NCI-H748 (cell line): Measurements from ENCODE around the gene GALNT16.
"Not testable (repeated sequence)": the region's sequence is repeated elsewhere in the genome, so short reads cannot be mapped to it uniquely, and the experiment has no call there.

Experiments
- DNase-seq: peaks from one replicate; lab custom pipeline; 2025; ENCODE audit not compliant: unreplicated experiment; lab: John Stamatoyannopoulos, UW

Gene GALNT16

DNA sequence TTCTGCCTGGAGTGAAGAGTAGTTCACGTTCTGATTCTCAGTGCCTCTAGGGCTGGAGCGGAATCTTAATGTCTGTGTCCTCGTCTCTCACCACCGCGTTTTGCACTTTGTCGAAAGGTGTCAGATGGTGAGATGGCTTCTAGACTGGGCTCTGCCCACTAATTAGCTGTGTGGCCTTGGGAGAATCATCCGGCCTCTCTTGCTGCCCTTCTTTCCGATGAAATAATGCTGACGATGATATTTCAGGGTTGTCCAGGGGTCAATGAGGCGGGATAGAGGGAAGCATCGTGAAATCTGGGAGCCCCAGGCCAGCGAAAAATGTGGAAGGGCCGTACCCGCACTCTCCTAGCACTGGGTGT, 811 bp upstream of the GALNT16 start:
- DNase-seq, result no peak

DNA sequence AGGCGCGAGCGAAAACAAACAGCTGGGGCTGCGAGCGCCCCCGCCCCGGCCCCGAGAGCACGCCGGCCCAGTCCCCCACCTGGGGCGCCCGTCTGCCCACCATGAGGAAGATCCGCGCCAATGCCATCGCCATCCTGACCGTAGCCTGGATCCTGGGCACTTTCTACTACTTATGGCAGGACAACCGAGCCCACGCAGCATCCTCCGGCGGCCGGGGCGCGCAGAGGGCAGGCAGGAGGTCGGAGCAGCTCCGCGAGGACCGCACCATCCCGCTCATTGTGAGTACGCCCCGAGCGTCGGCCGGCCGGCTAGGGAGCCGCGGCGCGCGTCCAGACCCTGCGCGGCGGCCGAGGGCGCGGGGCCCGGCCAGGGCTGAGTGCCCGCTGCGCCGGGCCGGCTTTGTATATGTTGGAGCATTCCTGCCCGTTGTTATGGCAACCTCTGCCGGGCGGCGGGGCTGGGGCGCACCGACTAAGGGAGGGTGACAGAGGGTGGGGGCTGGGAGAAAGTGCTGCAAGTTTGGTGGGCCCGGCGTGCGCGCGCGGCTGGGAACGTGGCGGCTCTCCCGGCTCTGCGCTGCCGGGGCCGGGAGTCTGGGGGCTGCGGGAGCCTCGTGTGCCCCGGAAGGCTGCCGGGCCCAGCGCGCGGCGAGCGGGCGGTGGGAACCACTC, 367 bp downstream of the GALNT16 start:
- peak; percentile 69 for DNase-seq

DNA sequence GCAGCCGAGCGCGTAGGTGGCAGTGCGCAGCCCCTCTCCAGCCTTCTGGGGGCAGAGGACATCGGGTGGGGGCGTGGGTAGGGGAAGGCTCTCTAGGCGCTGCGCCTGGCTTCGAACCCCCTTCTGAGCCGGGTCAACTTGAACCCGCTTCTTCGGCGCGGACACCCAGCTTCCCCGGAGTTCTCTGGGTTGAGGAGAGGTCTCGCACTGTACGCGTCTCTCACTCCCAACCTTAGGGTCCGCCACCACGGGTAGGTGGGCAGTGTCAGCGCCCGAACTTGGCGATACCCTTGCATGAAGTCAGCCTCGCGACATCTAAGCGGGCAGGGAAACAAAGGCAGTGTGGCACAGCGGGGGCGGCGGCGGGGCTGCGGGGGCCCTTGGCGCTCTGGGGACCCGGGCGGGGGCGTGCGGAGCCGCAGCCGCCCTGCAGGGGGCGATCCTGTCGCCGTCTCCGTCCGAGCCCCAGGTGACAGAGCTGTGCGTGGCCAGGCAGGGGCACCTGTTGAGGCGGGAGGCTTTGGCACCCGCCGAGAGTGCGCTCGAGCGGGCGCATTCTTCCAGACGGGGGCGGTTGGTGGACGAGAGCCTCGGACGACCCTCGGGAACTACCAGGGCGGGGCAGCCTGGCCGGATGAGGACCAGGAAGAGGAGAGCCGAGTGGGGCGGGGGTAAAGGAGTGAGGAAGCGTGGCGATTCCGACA, 1.1 kb downstream of the GALNT16 start:
- DNase-seq, result peak; percentile 63

DNA sequence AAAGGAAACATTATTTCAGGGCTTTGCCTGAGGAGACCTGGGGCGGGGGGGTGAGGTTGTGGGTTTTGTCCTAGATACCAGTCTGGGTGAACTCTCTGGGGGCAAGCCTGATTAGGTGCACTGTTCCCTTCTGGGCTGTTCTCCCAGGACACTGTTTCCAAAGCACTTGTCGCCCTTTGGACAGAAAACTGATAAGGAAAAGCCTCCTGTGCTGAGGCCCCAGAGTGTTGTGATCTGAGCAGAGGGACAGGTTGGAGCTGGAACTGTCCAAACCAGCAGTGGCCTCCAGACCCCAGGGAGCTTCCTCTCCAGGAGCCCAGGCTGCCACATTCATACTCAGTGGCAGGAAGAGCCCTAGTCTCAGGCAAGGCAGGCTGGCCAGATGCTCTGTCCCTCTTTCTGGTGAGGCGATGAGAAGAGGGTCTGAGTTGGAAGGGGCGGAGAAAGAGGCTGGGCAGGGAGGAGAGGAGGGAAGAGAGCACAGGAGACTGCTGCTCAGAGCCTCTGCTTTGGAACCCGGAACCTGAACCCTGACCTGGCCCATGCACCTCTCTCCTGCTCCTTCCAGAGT, 1.9 kb downstream of the GALNT16 start:
- peak; percentile 14 for DNase-seq

DNA sequence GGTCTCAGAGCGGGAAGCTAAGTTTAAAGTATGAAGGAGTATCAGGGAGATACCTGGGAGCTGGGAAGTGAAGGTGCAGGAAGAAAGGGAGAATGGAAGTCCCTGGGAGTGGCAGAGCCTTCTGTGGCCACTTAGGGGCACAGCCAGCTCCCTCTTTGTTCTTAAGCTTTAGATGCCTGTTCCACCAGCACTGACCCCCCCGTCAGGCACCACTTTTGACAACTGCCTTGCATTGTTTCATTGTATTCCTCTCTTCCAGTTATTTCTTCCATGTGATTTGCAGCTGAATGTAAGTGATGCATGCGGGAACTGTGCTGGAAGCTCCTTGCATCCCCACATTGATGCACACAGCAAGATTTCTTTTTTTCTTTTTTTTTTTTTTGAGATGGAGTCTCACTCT, 2.6 kb downstream of the GALNT16 start:
- DNase-seq, result no peak

DNA sequence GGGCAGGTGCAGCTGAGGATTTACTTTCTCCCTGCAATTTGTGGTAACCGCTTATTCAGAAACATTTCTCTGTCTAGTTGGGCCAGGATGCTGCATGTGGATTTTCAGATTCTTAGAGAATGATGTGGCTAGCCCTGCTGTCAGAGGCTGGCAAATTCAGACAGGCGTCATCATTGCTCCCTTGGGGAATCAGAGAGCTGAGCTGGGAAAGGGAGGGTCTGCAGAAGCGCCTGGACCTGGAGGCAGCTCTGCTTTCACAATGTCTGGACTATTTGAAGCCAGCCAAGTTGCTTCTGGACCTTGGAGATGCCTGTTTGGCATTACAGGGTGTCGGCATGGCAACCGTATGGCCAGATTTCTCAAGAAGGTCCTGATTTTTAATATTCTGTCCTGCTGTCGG, 3.4 kb downstream of the GALNT16 start:
- DNase-seq, result no peak

DNA sequence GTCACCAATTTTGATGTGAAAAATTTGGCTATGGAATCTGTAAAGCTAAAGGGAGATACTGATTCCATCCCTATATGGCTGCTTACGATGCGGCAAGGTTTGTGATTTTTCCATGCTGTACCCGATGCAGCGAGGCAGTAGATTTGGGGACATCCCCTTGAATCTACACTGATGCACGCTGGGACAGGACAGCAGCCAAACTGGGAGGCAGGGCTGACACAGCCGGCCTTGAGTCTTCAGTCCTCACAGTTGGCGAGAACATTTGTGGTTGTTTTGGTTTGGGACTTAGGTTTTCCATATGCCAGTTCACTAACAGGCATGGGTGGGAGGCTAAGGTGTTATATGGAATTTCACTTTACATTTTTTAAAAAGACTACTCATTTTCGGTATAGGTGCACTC, 3.8 kb downstream of the GALNT16 start:
- no peak for DNase-seq

DNA sequence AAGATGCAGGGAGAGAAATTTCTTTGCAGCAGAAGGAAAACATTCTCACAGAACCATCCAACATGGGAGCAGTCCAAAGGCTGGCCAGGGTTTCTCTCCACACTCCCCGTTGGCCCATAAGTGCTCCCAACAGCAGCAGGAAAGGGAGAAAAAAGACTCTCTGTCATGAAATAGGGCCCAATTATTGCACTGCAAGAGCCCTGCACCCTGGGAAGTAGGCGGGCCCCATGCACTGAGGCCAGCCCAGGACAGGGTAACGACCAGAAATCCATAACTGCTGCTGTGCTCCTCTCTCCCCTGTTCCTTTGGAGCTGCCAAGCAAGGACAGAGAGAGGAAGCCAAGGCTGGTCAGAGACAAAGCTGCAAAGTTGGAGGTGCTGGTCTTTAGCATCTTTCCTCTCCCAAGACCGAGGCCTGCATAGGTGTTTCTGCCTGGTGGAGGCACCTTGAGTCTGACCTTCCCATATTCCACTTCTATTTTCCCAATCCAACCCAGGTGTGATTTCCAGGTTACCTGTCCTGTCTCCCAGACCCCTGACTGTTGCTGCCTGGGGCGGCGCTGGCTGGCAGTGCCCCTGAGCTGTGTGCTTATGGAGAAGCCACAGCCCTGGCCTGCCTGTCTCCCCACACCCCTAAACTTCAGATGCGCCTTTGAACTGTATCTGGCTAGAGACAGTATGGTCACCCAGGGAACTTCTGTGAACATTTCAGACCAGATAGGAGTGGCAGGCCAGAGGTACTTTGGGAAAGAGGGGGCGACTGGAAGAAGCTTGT, 6.8 kb downstream of the GALNT16 start:
- DNase-seq, result no peak

DNA sequence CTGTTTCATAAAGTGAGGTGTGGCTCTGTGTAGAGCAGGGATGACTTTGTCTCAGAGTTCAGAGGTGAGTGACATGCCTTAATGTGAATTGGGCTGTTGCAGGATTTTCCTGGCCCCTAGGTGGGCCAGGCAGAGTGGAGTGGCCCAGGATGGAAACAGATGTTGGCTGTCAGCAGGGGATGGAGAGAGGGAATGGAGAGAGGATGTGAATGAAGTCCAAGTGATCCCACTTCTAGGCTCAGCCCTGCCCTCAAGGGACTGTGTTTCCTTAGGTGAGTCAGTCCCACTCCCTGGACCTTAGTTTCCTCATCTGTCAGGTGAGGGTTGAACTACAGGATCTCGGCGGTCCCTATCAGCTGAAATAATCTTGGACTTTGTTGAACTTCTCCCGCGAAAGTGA, 7.5 kb downstream of the GALNT16 start:
- DNase-seq, result no peak

DNA sequence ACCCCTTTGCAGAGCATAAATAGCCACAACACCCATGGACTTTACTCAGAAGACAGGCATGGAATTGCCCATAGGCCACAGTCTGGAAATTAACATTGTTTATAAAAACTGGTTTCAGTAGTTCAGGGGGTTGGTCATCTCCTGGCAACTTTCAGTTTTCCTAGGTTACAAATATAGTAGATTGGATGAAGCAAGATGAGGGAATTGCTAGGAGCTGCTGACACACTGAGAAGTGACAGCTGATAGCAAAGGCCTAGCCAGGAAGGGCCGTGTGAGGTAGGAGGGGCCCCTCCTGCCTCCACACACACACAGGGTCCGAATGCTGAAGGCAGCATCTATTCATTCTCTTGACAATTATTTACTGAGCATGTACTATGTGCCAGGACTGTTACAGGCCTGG, 8.3 kb downstream of the GALNT16 start:
- no peak for DNase-seq

DNA sequence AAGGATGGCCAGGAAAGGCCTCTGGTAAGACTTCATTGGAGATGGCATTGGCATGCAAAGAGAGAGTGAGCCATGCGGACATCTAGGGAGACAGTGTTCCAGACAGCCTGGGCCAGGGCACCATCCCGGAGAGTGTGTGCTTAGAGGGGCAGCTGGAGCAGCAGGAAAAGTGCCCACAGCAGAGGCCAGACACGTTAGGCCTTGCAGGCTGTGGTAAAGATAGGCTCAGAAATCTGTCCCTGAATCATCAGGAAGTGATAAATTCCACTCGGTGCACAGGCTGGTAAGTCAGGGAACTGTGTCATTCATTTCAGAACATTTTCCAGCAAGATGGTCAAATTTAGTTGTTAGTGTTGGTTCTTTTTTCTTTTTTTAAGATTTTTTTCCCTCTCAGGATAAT, 8.8 kb downstream of the GALNT16 start:
- no peak for DNase-seq

DNA sequence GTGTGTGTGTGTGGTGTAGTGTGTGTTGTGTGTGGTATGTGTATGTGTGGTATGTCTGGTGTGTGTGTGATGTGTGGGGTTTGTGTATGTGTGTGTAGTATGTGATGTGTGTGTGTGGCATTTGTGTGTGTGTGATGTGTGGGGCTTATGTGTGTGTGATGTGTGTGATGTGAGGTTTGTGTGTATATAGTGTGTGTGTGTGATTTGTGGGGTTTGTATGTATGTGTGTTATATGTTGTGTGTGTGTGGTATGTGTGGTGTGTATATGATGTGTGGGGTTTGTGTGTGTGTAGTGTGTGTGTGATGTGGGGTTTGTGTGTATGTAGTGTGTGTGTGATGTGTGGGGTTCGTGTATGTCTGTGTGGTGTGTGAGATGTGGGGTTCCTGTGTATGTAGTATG, 9.4 kb downstream of the GALNT16 start:
- no peak for DNase-seq

DNA sequence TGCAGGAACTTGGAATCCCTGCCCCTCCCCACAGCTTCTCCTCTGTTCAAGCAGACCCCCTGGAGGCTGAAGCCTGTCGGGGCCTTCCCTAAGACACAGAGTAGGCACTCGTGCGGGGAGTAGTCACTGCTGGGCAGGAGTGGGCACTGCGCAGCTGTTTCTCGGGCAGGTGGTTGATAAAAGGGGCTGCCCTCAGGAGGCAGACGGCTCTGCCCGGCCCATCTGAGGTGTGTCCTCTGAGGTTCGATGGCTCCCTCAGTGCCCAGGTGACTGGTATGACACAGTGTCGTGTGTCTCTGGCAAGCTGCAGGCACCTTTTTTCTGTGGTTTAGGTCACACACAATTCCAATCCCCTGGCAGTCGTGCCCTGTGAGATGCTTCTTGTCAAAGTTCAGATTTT, 10.1 kb downstream of the GALNT16 start:
- no peak for DNase-seq

DNA sequence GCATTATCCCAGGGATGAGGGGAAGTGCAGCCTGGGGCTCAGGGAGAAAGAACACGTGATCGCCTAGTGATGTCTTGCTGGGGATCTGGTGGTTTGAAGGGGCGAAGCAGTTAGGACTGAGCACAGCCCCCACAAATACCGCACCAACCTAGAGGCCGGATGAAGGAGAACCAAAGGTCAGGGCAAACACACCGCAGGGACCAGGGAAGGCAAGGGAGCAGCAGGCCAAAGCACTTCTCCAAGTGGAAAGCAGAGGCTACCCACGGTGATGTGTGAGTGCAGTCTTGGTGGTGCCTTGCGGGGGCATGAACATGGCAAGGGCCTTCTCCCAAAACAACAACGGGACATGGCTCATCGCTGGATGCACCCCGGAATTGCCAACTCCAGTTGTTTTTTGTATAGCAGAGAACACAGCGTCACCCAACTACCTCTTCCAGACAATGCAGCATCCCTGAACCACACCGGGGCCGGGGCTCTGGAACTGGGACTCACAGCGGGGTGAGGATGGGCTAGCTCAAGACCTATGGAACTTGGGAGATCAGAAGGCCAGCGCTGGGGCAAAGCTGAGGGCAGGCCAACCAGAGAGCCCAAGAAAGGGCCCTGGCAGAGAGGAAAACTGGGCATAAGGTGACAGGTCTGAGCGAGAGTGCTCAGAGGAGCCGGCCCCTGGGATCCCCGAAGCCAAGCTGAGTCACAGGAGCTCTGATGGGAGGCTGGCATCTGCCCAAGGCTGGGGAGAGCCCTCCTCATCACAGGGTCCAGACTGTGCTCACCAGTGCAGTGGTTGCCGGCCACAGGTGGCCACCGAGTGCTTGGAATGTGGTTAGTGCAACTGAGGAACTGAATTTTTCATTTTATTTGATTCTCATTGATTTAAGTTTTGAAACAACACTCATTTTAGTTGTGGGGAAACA, 11.1 kb downstream of the GALNT16 start:
- no peak for DNase-seq

DNA sequence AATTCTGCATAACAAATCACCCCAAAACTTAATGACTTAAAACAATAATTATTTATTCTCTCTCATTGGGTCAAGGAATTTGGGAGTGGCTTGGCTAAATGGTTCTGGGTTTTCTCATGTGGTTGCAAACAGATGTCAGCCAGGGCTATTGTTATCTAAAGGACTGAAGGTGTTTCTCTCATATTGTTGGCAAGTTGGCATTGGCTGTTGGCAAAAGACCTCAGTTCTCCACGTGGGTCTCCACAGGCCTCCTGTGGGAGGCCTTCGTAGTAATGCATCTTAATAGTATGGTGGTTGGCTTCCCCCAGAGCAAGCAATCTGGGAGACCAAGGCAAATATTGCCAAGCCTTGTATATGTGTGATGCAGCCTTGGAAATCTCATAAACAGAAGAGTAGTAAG, 14.4 kb downstream of the GALNT16 start:
- no peak for DNase-seq

DNA sequence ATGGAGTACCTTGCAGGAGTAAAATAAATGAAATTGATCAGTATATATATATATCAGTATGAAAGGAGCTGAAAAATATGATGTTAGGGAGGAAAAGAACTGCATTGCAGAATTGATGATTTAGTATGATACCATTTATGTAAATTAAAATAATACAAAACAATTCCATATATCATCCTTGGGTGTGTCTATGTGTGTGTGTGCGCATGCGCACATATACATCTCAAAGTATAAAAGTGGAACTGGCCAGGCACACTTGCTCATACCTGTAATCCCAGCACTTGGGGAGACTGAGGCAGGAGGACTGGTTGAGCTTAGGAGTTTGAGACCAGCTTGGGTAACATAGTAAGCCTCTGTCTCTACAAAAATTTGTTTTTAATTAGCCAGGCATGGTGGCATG, 15.4 kb downstream of the GALNT16 start:
- no peak for DNase-seq

DNA sequence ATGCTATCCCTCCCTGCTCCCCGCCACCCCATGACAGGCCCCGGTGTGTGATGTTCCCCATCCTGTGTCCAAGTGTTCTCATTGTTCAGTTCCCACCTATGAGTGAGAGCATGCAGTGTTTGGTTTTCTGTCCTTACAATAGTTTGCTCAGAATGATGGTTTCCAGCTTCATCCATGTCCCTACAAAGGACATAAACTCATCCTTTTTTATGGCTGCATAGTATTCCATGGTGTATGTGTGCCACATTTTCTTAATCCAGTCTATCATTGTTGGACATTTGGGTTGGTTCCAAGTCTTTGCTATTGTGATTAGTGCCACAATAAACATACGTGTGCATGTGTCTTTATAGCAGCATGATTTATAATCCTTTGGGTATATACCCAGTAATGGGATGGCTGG, 17.4 kb downstream of the GALNT16 start:
- DNase-seq, result not testable (repeated sequence)

DNA sequence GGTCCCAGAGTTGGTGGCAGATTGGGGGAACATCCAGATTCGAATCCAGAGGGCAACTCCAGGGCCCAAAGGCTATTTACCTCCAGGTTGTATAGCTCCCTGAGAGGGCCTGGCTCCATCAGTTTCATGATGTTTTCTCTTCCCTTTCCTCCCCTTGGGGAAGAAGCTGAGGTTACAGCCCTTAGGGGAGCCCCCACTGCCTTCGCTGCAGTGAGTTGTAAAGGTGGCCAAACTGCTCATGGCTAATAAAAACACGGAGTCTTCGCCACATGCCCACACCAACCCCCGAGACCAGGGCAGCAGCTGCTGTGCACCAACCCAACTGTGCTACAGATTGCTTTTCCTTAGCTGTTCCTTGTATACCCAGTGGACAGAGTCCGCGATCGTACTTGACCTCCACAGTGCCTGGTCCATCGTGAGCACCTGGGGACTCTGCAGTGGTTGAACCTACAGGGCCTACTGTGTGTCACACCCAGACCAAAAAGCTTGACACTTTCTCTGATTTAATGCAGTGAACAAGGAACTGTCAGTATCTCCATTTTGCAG, 20.9 kb downstream of the GALNT16 start:
- no peak for DNase-seq

DNA sequence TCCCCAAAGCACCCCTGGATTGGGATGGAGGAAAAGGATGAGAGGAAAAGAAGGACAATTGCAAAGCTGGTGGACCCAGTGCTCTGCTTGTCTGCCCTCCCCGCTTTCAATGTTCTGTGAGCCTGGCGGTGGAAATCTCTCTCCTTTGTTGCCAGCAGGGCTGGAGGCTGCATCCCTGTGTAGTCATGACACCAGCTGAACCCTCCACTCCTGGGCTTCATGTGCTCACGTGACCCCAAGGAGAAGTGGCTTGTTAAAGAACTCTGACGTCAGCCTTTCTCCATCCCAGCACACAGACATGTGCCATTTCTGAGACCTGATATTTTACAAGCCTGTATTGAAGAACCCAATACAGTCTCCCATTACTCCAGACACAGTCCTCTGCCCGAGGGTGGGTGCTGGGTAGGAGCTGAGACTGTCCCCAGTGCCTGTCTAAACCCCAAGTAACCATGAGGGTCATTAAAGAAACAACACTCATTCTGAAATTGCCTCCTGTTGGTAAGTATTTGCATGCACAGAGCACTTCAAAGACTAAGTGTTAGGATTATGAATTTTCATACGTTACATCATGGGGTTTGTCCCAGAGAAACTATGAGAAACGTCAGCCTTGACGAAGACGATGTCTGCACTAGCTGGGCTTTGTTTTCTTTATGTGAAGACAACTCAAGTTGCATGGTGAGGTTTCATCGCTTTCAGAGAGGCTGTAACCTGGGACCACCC, 21.7 kb downstream of the GALNT16 start:
- DNase-seq, result no peak

DNA sequence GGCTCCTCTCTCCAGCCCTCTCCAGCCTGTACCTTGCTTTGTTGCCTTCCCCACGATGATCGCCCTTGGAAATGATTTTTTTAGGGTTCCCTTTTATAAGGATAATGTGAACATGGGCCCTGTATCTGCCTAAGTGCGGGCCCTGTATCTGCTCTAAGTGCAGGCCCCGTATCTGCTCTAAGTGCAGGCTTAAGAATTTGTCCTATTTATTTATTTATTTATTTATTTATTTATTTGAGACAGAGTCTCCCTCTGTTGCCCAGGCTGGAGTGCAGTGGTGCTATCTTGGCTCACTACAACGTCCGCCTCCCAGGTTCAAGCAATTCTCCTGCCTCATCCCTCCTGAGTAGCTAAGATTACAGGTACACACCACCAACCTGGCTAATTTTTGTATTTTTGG, 22.5 kb downstream of the GALNT16 start:
- DNase-seq, result no peak
